Measurements from ENCODE around the gene SNAPIN.

SNAPIN gene

DNA sequence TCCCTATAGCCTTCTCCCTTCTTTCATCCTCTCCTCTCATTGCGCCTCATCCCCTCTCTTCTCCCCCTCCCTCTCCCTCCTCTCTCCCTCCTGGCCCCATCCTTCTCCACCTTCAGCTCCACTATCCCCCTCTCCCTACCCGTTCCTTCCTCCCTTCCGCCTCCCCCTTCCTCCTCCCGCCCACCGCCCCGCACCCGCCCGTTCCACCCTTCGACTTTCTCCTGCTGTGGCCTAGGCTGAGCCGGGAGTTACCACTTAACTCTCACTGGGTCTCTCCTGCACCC lies 21.6 kb downstream of the SNAPIN start:
- DNase-seq: no peak

DNA sequence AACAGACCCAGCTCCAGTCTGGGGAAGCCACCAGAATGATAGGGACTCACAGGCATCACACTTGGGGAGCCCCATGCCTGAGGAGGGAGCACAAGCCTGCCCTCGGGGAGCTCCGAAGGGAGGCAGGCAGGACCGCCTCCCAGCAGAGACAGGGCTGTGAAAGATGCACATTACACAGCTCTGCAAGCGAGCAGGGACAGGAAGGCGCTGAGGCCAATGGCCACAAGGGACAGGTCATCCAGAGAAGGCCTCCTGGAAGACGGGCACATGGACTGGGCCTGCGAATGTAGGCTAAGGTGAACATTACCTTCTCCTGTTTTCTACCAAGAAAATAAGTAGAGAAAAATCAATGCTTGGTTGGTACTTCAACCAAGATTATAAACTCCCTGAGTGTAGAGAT lies 24.2 kb downstream of the SNAPIN start:
- no peak for DNase-seq

DNA sequence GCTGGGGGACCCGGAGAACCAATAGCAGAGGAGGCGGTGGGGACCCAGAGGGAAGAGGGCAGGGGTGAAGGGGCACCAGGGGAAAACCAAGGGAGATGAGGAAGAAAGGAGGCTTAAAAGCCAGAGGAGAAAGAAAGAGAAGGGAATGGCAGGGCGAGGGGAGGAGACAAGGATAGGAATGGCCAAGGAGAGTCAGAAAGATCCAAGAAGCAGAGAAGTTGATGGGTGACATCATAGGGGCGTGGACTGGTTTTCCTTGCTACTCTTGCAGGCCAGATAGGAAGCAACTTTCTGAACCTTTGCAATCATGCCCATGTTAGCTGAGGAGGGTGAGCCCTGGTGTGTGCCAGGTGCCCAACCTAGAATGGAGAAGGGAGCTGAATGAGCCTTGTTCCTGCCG lies 25.4 kb downstream of the SNAPIN start:
- DNase-seq: no peak

DNA sequence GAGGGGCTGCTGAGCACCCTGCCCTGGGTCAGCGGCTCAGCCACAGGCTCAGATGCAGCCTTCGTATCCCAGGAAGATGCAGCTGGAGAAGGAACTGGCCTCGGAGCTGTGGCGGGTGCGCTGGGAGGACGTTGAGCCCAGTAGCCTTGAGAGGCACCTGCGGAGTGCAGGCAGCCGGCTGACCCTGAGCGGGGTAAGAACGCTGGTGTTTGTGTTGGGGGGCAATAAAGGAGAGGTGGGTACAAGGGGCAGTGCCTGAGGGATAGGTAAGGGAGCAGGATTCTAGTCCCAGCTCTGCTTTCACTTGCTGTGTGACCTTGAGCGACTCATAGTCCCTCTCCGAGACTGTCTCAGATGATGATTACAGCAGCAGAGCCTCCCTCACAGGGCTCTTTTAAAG lies 26.4 kb downstream of the SNAPIN start:
- no peak for DNase-seq

DNA sequence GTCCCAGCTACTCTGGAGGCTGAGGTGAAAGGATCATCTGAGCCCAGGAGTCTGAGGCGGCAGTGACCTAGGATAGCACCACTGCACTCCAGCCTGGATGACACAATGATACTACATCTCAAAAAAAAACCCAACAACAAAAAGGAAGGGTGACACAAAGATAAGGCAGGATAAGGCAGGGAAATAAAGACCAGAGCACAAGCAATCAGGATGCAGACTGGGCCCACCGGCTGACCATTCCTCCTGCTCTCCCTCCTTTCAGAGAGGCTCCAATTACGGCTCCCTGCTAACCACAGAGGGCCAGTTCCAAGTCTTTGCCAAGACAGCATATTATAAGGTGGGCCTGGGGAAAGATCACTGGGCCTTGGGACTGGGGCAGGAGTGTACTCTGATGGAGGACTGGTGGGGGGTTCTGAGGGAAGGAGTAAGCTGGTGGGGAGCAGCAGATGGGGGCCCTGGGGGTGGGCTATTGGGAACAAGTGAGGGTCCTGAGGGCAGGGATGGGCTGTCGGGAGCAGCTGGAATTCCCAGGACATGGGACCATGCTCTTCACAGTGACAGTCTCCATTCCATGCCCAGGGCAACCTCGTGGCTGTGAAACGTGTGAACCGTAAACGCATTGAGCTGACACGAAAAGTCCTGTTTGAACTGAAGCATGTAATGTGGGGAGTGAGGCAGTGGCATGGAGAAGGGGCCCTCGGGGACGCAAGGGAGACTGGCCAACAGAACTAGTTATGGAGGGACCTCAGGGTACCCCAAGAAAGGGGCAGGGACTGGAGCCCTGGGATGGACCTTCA lies 27.2 kb downstream of the SNAPIN start:
- no peak for DNase-seq

DNA sequence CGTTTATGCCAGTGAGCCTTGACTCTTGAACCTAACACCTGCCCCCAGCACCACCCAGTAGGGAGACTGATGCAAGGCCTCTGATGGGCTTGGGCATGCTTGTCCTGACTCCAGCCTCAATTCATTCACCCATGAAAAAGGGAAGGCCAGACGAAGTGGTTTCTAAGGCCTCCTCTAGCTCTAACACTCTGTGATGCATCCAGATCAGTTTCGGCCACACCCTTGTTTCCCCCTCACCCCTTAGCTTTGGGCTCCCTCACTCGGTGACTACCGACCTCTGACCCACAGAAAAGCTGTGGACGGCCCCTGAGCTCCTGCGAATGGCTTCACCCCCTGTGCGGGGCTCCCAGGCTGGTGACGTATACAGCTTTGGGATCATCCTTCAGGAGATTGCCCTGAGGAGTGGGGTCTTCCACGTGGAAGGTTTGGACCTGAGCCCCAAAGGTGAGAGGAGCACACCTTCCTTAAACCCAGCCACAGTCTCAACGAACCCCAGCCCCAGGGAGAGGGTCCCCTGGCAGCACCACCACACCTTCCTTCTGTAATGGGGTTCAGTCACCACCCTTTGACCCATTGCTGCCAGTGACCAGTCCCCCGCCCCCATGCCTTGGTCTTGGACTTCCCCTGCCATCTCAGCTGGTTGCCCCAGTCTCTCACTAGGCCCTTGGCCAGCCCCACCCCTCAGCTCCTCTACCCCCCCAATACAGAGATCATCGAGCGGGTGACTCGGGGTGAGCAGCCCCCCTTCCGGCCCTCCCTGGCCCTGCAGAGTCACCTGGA lies 29.0 kb downstream of the SNAPIN start:
- no peak for DNase-seq

DNA sequence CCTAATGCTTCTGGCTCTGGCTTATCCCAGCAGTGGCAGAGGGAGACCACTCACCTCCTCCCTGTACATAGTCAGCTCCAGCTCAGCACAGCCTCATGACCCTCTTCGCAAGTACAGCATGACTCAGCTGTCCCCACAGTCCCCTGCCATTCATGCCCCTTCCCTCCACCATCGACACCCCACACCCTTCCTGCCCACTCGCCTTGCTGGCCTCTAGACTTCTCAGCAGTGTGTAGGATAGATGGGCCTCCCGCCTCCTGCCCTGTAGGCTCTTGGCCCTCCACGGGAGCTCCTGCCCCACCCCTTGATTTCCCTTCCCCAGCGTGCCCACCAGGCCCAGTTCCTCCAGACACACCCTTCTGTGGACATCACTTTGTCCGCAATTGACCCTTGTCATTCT lies 29.8 kb downstream of the SNAPIN start:
- DNase-seq: no peak

DNA sequence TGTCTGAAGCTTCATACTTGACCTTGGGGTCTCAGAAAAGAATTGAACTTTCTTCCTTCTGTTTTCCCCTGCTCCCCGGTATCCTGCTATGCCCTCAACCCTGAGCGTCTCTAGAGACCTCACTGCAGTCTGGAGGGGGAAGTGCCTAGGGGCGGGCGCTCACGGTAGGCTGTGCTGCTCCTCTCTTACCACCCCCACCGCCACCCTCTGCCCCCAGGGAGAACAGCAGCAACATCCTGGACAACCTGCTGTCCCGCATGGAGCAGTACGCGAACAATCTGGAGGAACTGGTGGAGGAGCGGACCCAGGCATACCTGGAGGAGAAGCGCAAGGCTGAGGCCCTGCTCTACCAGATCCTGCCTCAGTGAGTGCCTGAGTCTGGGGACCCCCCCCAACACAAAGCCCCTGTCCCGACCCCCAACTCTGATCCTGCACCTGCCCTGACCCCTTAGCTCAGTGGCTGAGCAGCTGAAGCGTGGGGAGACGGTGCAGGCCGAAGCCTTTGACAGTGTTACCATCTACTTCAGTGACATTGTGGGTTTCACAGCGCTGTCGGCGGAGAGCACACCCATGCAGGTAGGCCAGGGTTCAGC lies 30.3 kb downstream of the SNAPIN start:
- DNase-seq: no peak

DNA sequence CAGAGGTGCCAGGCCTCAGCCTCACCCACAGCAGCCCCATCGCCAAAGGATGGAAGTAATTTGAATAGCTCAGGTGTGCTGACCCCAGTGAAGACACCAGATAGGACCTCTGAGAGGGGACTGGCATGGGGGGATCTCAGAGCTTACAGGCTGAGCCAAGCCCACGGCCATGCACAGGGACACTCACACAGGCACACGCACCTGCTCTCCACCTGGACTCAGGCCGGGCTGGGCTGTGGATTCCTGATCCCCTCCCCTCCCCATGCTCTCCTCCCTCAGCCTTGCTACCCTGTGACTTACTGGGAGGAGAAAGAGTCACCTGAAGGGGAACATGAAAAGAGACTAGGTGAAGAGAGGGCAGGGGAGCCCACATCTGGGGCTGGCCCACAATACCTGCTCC lies 35.0 kb downstream of the SNAPIN start:
- no peak for DNase-seq

DNA sequence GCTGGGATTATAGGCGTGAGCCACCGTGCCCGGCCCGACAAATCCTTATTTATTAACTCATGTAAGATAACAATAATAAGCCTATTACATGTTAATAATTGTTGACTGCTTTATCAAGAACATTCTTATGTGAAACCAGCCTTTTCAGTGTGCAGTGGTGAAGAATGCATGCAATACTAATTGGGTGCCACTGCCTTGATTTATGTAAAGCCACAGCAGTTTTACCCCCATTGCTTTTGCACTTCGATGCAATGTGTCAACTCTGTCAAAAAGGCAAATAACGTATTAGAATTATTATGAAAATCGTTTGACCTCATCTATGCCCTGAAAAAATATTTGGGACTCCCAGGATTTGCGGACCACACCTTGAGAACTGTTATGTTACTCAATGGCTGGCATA lies 38.2 kb downstream of the SNAPIN start:
- no peak for DNase-seq

DNA sequence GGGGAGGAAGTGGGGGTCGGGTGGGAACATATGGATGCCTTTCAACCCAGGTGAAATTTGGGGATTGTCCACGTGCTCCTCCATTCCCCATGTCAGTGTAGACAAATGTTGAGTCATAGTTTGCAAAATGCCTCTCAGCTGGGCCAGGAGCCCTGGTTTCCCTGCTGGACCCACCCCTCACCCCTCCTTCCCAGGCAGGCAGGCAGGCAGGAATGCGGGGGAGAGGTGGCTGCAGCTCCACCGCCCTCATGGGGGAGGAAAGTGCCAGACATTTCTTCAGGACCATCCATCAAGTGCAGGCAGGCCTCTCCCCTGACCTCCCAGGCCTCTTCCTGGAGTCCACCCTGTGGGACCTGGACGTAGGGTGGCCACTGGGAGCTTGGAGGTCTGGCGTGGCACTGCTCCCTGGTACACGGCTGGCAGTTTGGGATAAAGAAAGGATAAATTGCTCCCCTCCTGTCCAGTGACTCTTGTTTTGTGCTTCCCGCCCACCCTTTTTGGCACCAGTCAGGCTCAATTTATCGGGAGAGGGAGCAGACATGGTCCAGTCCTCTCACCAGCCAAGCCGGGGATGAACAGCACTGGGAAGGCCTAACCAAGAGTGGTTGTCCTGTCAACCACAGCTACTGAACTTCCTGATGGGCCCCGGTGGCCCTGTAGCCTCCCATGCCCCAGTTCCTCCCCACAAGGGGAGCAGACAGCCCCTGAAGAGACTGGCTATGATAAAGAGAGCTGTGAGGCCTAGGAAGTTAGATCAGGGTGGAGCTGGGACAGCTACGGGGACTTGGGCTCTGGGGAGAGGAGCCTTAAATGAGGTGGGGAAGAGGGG lies 38.9 kb downstream of the SNAPIN start:
- no peak for DNase-seq

DNA sequence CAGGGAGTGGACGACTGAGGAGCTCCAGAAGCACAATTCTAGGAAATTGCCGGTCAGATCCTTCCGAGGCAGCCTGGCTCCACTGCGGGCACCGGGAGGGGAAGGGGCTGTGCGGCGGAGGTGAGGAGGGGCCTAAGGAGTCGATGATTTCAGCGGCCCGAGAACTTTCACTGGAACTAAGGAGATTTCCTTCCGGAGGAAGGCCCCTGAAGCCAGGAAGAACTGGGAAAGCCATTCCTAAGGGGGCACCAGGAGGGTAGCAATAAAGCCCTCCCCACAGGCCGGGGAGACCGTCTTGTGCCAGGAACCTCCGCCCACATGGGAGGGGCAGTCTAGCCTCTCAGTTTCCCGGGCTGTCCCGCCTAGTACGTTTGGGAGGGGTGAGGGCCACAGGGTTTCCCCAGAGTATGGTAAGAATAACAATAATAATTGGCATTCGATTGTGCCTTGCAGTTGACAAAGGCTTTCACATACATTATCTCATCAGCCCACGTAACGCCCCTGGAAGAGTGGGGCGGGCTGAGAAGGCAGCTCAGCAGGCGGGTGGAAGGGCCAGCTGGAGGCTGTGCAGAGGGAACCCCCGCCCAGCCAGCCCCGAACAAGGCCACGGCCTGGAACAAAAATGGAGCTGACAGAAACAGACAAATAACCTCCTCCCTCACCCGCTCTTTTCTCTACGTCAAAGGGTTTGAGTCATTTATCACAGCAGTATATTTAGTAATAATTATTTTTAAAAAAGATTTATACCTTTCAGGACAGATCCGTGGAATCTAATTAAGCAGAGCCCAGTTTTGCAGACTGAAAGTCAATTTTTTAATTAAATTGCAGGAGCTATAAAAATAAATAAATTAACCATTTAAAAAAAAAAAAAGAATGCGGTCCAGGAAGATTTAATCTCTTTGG lies 39.8 kb downstream of the SNAPIN start:
- peak; percentile 30 for DNase-seq

DNA sequence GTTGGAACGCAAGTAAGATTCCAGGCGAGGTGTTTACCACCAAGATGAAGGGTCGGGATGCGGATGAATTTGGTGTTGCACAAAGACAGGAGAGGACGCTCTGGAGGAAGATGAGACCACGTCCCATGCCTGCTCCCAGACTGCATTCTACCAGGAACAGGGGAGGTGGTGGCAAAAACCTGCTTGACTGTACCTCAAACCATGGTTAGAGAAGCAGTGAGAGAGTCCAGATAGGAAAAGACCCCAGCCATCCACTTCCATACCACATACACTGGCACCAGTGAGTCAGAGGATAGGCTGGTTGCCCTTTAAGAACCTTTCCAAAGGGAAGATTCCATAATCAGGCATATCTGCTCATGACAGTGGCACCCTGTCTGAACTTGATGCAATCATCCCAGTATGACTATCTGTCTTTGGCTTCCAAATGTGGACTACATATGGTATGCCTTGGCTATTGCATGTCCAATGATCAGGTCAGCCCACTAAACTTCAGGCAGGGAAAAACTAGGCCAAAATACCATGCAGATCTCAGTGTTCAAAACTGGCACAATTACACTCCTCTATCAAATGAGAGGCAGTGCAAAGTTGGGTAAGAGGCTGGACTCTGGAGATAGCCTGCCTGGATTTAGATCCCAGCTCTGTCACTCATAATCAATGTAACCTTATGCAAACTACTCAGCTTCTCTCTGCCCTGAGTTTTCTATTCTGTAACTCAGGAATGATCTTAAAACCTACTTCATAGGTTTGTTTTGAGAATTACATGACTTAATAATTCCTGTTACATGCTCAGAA lies 40.6 kb downstream of the SNAPIN start:
- DNase-seq: no peak

DNA sequence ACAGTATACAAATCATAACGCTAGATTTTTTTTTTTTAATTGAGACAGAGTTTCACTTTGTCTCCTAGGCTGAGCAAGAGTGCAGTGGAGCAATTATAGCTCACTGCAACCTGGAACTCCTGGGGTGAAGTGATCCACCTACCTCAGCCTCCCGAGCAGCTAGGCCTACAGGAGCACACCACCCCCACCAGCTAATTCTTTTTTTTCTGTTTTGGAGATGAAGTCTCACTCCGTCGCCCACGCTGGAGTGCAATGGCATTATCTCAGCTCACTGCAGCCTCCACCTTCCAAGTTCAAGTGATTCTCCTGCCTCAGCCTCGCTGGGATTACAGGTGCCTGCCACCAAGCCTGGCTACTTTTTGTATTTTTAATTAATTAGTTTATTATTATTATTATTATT lies 41.3 kb downstream of the SNAPIN start:
- no peak for DNase-seq

DNA sequence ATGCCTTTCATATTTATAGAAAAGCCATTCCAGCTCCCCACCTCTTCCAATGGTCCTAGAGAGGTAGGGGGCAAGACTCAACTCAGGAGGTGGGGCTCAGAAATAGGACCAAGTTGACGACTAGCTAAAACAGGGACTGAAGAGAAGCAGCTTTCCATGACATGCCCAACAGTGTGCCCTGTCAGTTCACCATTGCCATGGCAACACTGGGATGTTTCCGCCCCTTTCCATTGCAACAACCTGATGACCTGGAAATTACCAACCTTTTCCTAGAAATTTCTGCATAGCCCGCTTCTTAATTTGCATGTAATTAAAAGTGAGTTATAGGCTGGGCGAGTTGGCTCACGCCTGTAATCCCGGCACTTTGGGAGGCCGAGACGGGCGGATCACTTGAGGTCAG lies 47.0 kb downstream of the SNAPIN start:
- no peak for DNase-seq

DNA sequence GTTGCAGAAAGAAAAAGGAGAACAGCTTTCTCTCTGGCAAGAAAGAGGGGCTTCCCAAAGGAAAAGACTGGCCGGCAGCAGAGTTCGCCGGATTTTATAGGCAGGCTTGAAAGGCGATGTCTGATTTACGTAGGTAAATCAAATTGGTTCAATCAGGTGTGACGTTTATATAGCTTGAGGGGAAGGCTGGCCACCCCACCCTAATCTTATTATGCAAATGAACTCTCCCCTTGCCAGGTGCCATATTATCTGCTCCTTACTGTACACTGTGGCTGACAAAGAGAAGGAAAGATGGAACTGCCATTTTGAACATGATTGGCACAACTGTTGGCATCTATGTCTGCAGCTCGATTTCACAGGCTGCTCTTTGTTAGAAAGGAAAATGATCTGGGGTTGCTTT lies 52.5 kb downstream of the SNAPIN start:
- DNase-seq: no peak

All from stimulated activated CD8-positive, alpha-beta memory T cell treated with anti-CD3 and anti-CD28 coated beads, Interleukin-4, amount 100 ng/mL, for 48 hours (primary cell).